Lung (tissue), 12 donors: ENCODE results near the gene NCOA3. TPM values are rescaled to one million over a fixed set of nuclear protein-coding genes. Genes with fewer than 3 reads are reported as not detected.
"Not testable (repeated sequence)": the region's sequence is repeated elsewhere in the genome, so short reads cannot be mapped to it uniquely, and the experiment has no call there.

ENCODE experiments used
- ATAC-seq: fragments of 200-7000 bp; cut with Tn5 transposase; one replicate; pipeline ENCODE4 v1.9.1; 2020; ENCODE audit warnings: moderate number of reproducible peaks; ENCODE audit not compliant: insufficient read depth, low FRiP score
- DNase-seq, 3 donors: peaks; one replicate each; pipeline ENCODE4 v3.0.0-alpha.2; 2013 to 2017
- H3K27ac ChIP-seq, 2 donors: one replicate each; pipeline ENCODE4 v1.5.1; 2013; ENCODE audit warnings: mild to moderate bottlenecking in 2 of 2, moderate library complexity in 2 of 2, control low read depth in 1 of 2, inconsistent platforms in 1 of 2, low read depth in 1 of 2, low read length in 1 of 2
- H3K27me3 ChIP-seq, 3 donors: one replicate each; pipeline ENCODE4 v1.5.1; 2013; ENCODE audit warnings: low read length in 2 of 3; ENCODE audit not compliant: control insufficient read depth in 3 of 3, insufficient read depth in 3 of 3
- H3K36me3 ChIP-seq, 4 donors: one replicate each; pipeline ENCODE4 v1.5.1; 2013; ENCODE audit warnings: low read length in 4 of 4, mild to moderate bottlenecking in 1 of 4, moderate library complexity in 1 of 4; ENCODE audit not compliant: control insufficient read depth in 4 of 4, insufficient read depth in 4 of 4
- H3K4me1 ChIP-seq, 5 donors: one replicate each; pipeline ENCODE4 v1.5.1; 2013; ENCODE audit warnings: low read length in 5 of 5, mild to moderate bottlenecking in 2 of 5, moderate library complexity in 1 of 5; ENCODE audit not compliant: control insufficient read depth in 5 of 5, insufficient read depth in 5 of 5
- H3K4me3 ChIP-seq: one replicate; pipeline ENCODE4 v1.5.1; 2013; ENCODE audit warnings: mild to moderate bottlenecking, control low read depth, moderate library complexity
- H3K9ac ChIP-seq, 2 donors: one replicate each; pipeline ENCODE4 v1.5.1; 2013; ENCODE audit warnings: low read length in 2 of 2, control low read depth in 1 of 2; ENCODE audit not compliant: insufficient read depth in 1 of 2
- H3K9me3 ChIP-seq, 4 donors: one replicate each; pipeline ENCODE4 v1.5.1; 2013; ENCODE audit warnings: low read length in 3 of 4, mild to moderate bottlenecking in 1 of 4, moderate library complexity in 1 of 4; ENCODE audit not compliant: control insufficient read depth in 4 of 4, insufficient read depth in 3 of 4
- WGBS, 2 donors: extraction: QIAGEN DNeasy Blood & Tissue Kit; methylation state at CpG; one replicate each; pipeline ENCODE4 v1.1.7; 2013; 5-methylcytosine and 5-hydroxymethylcytosine counted together
- polyA plus RNA-seq, 2 donors: library from polyadenylated mRNA; stranded (reverse); fragments of 200-250 nt; gene quantifications; one replicate each; pipeline ENCODE4 v1.2.1, GENCODE V29; 2013
- total RNA-seq, 2 donors: library from RNA; depleted of rRNA in 1 of 2; stranded (reverse); fragments of >200 nt in 1 of 2; gene quantifications; one replicate each; pipeline ENCODE4 v1.2.1, GENCODE V29; 2014 to 2021
- TF ChIP-seq, protein P1 (sequence below): IDR thresholded peaks from 2 replicates; pipeline ENCODE4 v1.5.1; 2012; ENCODE audit warnings: mild to moderate bottlenecking; ENCODE audit errors: control extremely low read depth, extremely low read depth
- donor health status: control.
- donor health status: control.
- donor health status: Bipolar disorder and iron deficiency.
- donor health status: healthy.
- donor health status: DM: yes; HTN: yes; CAD: no.

NCOA3 gene
- total and polyA plus RNA-seq, 4 donors = 5.5 to 69.4 (median 22.6) TPM

DNA sequence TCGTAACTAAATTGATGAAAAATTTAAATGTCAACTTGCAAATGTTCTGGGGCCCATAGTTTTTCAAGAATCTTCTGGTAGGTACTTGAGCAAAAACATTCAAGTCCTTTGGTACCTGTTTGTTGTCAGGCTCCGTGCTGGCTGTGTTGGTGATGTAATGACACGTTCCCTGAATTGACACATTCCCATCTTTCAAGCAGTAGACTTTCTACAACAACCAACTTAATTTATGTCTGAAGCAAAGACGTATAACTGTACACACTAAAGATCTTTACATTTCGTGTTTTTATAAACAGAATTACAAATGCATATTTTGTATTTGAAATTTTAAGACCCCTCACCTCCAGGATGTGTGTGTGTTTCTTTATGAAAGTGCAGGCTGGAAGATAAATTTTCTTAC, 49.5 kb downstream of the NCOA3 start:
- DNase-seq = no peak
- 59 to 67% methylated on average over 5 of the region's 5 CpGs for WGBS, 2 donors

DNA sequence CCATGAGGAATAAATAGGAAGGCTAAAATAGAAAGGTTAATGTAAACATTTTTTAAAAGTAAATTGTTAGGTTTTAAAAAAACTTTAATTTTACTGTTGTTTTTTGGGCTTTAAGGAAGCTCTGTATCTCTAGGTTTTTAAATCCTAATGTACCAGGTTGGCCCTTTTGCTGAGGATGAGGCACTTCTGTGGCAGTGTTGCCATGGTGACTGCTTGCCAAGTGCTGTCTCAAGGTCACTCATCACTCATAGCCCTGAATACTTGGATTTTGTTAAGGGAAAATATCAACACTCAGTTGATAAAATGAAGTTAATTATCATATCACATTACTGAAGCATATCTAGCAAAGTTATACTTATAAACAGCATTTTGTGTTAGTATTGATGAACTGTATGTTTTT, 50.2 kb downstream of the NCOA3 start:
- DNase-seq (no peak), ATAC-seq (no peak)
- TF ChIP-seq, protein P1, sequence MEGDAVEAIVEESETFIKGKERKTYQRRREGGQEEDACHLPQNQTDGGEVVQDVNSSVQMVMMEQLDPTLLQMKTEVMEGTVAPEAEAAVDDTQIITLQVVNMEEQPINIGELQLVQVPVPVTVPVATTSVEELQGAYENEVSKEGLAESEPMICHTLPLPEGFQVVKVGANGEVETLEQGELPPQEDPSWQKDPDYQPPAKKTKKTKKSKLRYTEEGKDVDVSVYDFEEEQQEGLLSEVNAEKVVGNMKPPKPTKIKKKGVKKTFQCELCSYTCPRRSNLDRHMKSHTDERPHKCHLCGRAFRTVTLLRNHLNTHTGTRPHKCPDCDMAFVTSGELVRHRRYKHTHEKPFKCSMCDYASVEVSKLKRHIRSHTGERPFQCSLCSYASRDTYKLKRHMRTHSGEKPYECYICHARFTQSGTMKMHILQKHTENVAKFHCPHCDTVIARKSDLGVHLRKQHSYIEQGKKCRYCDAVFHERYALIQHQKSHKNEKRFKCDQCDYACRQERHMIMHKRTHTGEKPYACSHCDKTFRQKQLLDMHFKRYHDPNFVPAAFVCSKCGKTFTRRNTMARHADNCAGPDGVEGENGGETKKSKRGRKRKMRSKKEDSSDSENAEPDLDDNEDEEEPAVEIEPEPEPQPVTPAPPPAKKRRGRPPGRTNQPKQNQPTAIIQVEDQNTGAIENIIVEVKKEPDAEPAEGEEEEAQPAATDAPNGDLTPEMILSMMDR = no peak
- Histone ChIP-seq H3K4me1 (peaks cover 0 to 17% (median 3%) of the 10 kb centered on the region in 5 donors), H3K36me3 (no peaks in the 10 kb centered on the region), H3K27me3 (no peaks in the 10 kb centered on the region), H3K9ac (no peak overlapping the region), H3K27ac (no peak overlapping the region), H3K4me3 (no peak overlapping the region), H3K9me3 (no peaks in the 10 kb centered on the region)

More for the DNA sequence above, 49.5 kb downstream of the NCOA3 start:
- Histone ChIP-seq H3K27me3 (no peaks in the 10 kb centered on the region), H3K4me3 (no peak overlapping the region), H3K27ac (no peak overlapping the region), H3K9ac (no peak overlapping the region), H3K9me3 (no peaks in the 10 kb centered on the region), H3K4me1 (peaks cover 0 to 17% (median 3%) of the 10 kb centered on the region in 5 donors), H3K36me3 (peaks cover 0 to 2% (median 0%) of the 10 kb centered on the region in 4 donors)
- no peak for ATAC-seq
- TF ChIP-seq, protein P1 = no peak

DNA sequence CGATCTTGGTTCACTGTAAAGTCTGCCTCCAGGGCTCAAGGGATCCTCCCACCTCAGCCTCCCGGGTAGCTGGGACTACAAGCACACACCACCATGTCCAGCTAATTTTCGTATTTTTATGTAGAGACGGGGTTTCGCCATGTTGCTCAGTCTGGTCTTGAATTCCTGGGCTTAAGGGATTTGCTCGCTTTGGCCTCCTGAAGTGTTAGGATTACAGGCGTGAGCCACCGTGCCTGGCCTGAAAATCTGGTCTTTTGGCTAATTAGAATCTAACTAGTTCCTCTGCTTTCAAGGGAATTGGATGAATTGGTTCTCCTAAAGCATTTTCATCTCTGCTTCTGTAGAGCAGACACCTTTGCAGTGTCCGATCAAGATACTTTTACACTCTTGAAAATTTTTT, 51.3 kb downstream of the NCOA3 start:
- H3K36me3 ChIP-seq = no peaks in the 10 kb centered on the region
- H3K9ac ChIP-seq = no peak overlapping the region
- WGBS, 2 donors = 98% methylated on average over 9 of the region's 9 CpGs
- no peak overlapping the region for H3K4me3 ChIP-seq
- H3K27ac ChIP-seq = no peak overlapping the region
- TF ChIP-seq, protein P1 = no peak
- no peaks in the 10 kb centered on the region for H3K27me3 ChIP-seq
- no peaks in the 10 kb centered on the region for H3K9me3 ChIP-seq
- H3K4me1 ChIP-seq = peaks cover 0 to 17% (median 5%) of the 10 kb centered on the region in 5 donors
- no peak for DNase-seq
- ATAC-seq = no peak

DNA sequence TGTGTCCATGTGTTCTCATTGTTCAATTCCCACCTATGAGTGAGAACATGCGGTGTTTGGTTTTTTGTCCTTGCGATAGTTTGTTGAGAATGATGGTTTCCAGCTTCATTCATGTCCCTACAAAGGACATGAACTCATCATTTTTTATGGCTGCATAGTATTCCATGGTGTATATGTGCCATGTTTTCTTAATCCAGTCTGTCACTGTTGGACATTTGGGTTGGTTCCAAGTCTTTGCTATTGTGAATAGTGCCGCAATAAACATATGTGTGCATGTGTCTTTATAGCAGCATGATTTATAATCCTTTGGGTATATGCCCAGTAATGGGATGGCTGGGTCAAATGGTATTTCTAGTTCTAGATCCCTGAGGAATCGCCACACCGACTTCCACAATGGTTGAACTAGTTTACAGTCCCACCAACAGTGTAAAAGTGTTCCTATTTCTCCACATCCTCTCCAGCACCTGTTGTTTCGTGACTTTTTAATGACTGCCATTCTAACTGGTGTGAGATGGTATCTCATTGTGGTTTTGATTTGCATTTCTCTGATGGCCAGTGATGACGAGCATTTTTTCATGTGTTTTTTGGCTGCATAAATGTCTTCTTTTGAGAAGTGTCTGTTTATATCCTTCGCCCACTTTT, 52.0 kb downstream of the NCOA3 start:
- DNase-seq, H3K4me3 ChIP-seq, H3K27me3 ChIP-seq, H3K27ac ChIP-seq, ATAC-seq, H3K36me3 ChIP-seq, H3K9me3 ChIP-seq, H3K9ac ChIP-seq: not testable (repeated sequence)
- peaks cover 0 to 22% (median 5%) of the 10 kb centered on the region in 5 donors for H3K4me1 ChIP-seq
- 81 to 95% methylated on average over 3 of the region's 8 CpGs for WGBS, 2 donors

DNA sequence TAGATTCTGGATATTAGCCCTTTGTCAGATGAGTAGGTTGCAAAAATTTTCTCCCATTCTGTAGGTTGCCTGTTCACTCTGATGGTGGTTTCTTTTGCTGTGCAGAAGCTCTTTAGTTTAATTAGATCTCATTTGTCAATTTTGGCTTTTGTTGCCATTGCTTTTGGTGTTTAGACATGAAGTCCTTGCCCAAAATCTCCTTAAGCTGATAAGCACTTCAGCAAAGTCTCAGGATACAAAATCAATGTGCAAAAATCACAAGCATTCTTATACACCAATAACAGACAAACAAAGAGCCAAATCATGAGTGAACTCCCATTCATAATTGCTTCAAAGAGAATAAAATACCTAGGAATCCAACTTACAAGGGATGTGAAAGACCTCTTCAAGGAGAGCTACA, 52.6 kb downstream of the NCOA3 start:
- not testable (repeated sequence) for ATAC-seq, H3K4me3 ChIP-seq, H3K36me3 ChIP-seq, H3K27ac ChIP-seq, H3K9ac ChIP-seq, H3K9me3 ChIP-seq, H3K27me3 ChIP-seq, DNase-seq
- peaks cover 0 to 27% (median 9%) of the 10 kb centered on the region in 5 donors for H3K4me1 ChIP-seq
